H1 (cell line): ENCODE measurements around the gene ANKRD6. TPM values are rescaled to one million over a fixed set of nuclear protein-coding genes. Genes with fewer than 3 reads are reported as not detected.

ENCODE experiments used
- CHD2 ChIP-seq: IDR thresholded peaks from 2 replicates; pipeline ENCODE4 v1.6.1; 2012; ENCODE audit warnings: low read length, improper control_type of control experiment
- EGR1 ChIP-seq: IDR thresholded peaks from 2 replicates; pipeline ENCODE4 v1.6.1; 2011; ENCODE audit warnings: low read depth, low read length, borderline replicate concordance
- NANOG ChIP-seq: IDR thresholded peaks from 2 replicates; pipeline ENCODE4 v1.6.1; 2011; ENCODE audit warnings: low read length, low read depth, mild to moderate bottlenecking, inconsistent platforms; ENCODE audit not compliant: insufficient read depth, poor library complexity, severe bottlenecking
- polyA plus RNA-seq, 7 experiments: library from polyadenylated mRNA; depleted of rRNA in 3 of 7; stranded (reverse) in 5 of 7; unstranded in 2 of 7; fragments of >200 nt in 5 of 7; fragments of 200-250 nt in 2 of 7; gene quantifications; 1 replicate in 5 of 7; 2 replicates in 1 of 7; 4 replicates in 1 of 7; pipeline versions ENCODE4 v1.2.1 to v1.2.3, GENCODE V29; 2011 to 2013; ENCODE audit warnings: missing spikeins in 2 of 7, mixed read lengths in 2 of 7
- total RNA-seq: library from RNA; stranded (reverse); fragmentation: NEBNext Ultra II Directional; extraction: Animal tissue kit (Norgen Biotek cat#: 25700); gene quantifications from 2 replicates; pipeline ENCODE4 v1.2.1, GENCODE V29; 2021
- TF ChIP-seq, protein P1 (sequence below): IDR thresholded peaks from 2 replicates; pipeline ENCODE4 v1.6.1; 2011; ENCODE audit warnings: low read depth, mild to moderate bottlenecking, low read length; ENCODE audit not compliant: insufficient read depth
- TF ChIP-seq, protein P2 (sequence below): IDR thresholded peaks from 2 replicates; pipeline ENCODE4 v1.6.1; 2012; ENCODE audit warnings: low read length, inconsistent platforms
- TF ChIP-seq, protein P3 (sequence below), 3 experiments: IDR thresholded peaks; 1 replicate in 2 of 3; 2 replicates in 1 of 3; pipeline versions ENCODE4 v1.5.1 to v1.6.1; 2011; ENCODE audit warnings: low read length in 3 of 3, mild to moderate bottlenecking in 3 of 3, inconsistent platforms in 2 of 3, low read depth in 1 of 3, moderate library complexity in 1 of 3; ENCODE audit not compliant: insufficient read depth in 1 of 3; ENCODE audit errors: control extremely low read depth in 1 of 3

Gene ANKRD6
- total and polyA plus RNA-seq, 2 of the 8 experiments (the other 6 are each of a cell fraction or from before 2014, with no cell fraction given) = 5.9 to 12.8 TPM

DNA sequence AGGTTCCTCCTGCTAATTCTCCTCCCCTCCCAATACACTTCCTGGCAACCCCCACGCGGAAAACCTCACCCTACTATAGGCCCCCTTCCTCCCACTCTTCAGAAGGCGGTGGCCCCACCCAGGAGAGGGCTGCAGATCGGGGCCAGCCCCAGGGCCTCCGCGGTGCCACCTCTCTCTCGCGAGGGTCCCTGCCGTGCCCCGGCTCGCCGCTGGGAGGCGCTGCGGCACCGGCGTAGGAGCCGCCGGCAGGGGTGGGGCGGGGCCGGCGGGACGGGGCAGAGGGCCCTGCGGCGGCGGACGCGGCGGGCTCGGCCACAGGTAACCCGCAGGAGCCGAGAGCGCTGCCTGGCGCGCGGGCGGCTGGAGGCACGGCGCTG is at the start of gene ANKRD6 (continued):
- TF ChIP-seq CHD2 = peak; percentile 76; the same call in 1 of the 2 replicates
- TF ChIP-seq, protein P1, sequence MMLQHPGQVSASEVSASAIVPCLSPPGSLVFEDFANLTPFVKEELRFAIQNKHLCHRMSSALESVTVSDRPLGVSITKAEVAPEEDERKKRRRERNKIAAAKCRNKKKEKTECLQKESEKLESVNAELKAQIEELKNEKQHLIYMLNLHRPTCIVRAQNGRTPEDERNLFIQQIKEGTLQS = 0 out of 2 replicates have a peak, but pooled peaks have one; percentile 18
- TF ChIP-seq NANOG = peak; percentile 18
- TF ChIP-seq, protein P2, sequence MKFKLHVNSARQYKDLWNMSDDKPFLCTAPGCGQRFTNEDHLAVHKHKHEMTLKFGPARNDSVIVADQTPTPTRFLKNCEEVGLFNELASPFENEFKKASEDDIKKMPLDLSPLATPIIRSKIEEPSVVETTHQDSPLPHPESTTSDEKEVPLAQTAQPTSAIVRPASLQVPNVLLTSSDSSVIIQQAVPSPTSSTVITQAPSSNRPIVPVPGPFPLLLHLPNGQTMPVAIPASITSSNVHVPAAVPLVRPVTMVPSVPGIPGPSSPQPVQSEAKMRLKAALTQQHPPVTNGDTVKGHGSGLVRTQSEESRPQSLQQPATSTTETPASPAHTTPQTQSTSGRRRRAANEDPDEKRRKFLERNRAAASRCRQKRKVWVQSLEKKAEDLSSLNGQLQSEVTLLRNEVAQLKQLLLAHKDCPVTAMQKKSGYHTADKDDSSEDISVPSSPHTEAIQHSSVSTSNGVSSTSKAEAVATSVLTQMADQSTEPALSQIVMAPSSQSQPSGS = no peak
- no peak for TF ChIP-seq EGR1
- TF ChIP-seq, protein P3, sequence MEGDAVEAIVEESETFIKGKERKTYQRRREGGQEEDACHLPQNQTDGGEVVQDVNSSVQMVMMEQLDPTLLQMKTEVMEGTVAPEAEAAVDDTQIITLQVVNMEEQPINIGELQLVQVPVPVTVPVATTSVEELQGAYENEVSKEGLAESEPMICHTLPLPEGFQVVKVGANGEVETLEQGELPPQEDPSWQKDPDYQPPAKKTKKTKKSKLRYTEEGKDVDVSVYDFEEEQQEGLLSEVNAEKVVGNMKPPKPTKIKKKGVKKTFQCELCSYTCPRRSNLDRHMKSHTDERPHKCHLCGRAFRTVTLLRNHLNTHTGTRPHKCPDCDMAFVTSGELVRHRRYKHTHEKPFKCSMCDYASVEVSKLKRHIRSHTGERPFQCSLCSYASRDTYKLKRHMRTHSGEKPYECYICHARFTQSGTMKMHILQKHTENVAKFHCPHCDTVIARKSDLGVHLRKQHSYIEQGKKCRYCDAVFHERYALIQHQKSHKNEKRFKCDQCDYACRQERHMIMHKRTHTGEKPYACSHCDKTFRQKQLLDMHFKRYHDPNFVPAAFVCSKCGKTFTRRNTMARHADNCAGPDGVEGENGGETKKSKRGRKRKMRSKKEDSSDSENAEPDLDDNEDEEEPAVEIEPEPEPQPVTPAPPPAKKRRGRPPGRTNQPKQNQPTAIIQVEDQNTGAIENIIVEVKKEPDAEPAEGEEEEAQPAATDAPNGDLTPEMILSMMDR (IDR thresholded peaks at IDR 0.05; ENCODE audit: control extremely low read depth in 1 of 3, insufficient read depth in 1 of 3, low read depth in 1 of 3, low read length in 3 of 3) = peak; percentile 83 to 98 (median 92)
